Ovary (tissue), 9 donors: Measurements from ENCODE around the gene NRIP1. TPM values are rescaled to one million over a fixed set of nuclear protein-coding genes. Genes with fewer than 3 reads are reported as not detected.

Source experiments
- DNase-seq, 5 donors: peaks; one replicate each; pipeline ENCODE4 v3.0.0-alpha.2; 2019 to 2020
- H3K27ac ChIP-seq, 2 donors: fragments of 200-600 bp; one replicate each; pipeline versions ENCODE4 v1.5.1 to v1.8.0; 2019 to 2022
- H3K27me3 ChIP-seq: fragments of 200-600 bp; one replicate; pipeline ENCODE4 v1.8.0; 2022
- H3K36me3 ChIP-seq: fragments of 200-600 bp; sonication (generic); one replicate; pipeline ENCODE4 v1.5.1; 2019
- H3K4me1 ChIP-seq: one replicate; pipeline ENCODE4 v1.8.1; 2013; ENCODE audit warnings: mild to moderate bottlenecking, moderate library complexity; ENCODE audit not compliant: insufficient read depth
- H3K4me3 ChIP-seq: fragments of 200-600 bp; sonication (generic); one replicate; pipeline ENCODE4 v1.5.1; 2017
- H3K9me3 ChIP-seq, 2 donors: fragments of 200-600 bp in 1 of 2; sonication (generic) in 1 of 2; one replicate each; pipeline versions ENCODE4 v1.5.1 to v1.8.1; 2013 to 2019; ENCODE audit warnings: mild to moderate bottlenecking in 1 of 2, moderate library complexity in 1 of 2
- CTCF ChIP-seq, 3 donors: fragments of 450-650 bp in 2 of 3; fragments of 200-600 bp in 1 of 3; IDR thresholded peaks; one replicate each; pipeline versions ENCODE4 v1.5.1 to v1.8.0; 2016 to 2022; ENCODE audit warnings: antibody characterized with exemption in 3 of 3, mild to moderate bottlenecking in 1 of 3
- EP300 ChIP-seq: sonication (generic); formaldehyde crosslinking; IDR thresholded peaks from one replicate; pipeline ENCODE4 v1.6.1; 2017; ENCODE audit warnings: antibody characterized with exemption
- POLR2A ChIP-seq: fragments of 450-650 bp; IDR thresholded peaks from one replicate; pipeline ENCODE4 v1.6.1; 2017; ENCODE audit warnings: antibody characterized with exemption, mild to moderate bottlenecking, moderate library complexity
- WGBS, 3 donors: extraction: QIAGEN DNeasy Blood & Tissue Kit in 1 of 3; methylation state at CpG; one replicate each; pipeline versions ENCODE4 v1.1.5 to v1.1.7; 2013 to 2017; 5-methylcytosine and 5-hydroxymethylcytosine counted together
- intact Hi-C, 4 donors: fragments of 100-400 bp; cut with DNase I; formaldehyde crosslinking; loops; one replicate each; pipeline versions ENCODE4 v1.11.0 to v1.15.1; 2022 to 2023
- polyA plus RNA-seq, 2 donors: library from polyadenylated mRNA; stranded (reverse); fragments of 200-250 nt in 1 of 2; fragments of 350-450 nt in 1 of 2; fragmentation: Illumina TruSeq in 1 of 2; extraction: RNeasy Lipid Tissue Mini Kit (QIAGEN cat#74804) in 1 of 2; gene quantifications; one replicate each; pipeline ENCODE4 v1.2.3, GENCODE V29; 2013 to 2014
- total RNA-seq, 7 donors: library from RNA; depleted of rRNA in 2 of 7; stranded (reverse); fragments of >200 nt in 2 of 7; fragmentation: NEBNext Ultra II Directional in 3 of 7; extraction: Animal tissue kit (Norgen Biotek cat#: 25700) in 3 of 7; gene quantifications; one replicate each; pipeline versions ENCODE4 v1.1.0 to v1.2.4, GENCODE V29; 2016 to 2023
- donor health status: DM: no; HTN: no; CAD: no; lungs with moderate emphysema.
- donor health status: DM: no; HTN: no; CAD: no.
- donor health status: Bipolar disorder and iron deficiency.
- donor health status: DM: yes; HTN: yes; CAD: no.
- donor health status: DM: no; HTN: no; CAD: no.
- donor health status: DM: yes; HTN: yes; CAD: no.

The NRIP1 gene
- total and polyA plus RNA-seq, 9 donors = 9.4 to 56.6 (median 39.9) TPM

- no peak for DNase-seq
- no peaks in the 10 kb centered on the region for H3K27me3 ChIP-seq
- no peaks in the 10 kb centered on the region for H3K9me3 ChIP-seq
- WGBS, 3 donors = 66 to 77% (median 71%) methylated on average over 4 of the region's 4 CpGs
- intact Hi-C loops = no loop called here
- no peaks in the 10 kb centered on the region for H3K36me3 ChIP-seq
- H3K4me1 ChIP-seq = no peaks in the 10 kb centered on the region
- no peak overlapping the region for H3K27ac ChIP-seq
- no peak overlapping the region for H3K4me3 ChIP-seq
- TF ChIP-seq CTCF (IDR thresholded peaks at IDR 0.05) (no peak), POLR2A (no peak), EP300 (no peak)
These were observed 12.8 kb upstream of the NRIP1 start for GRCh38 chr21:15077529-15078145.

GRCh38 chr21:15076730-15077129 lies 11.9 kb upstream of the NRIP1 start:
- Histone ChIP-seq H3K36me3 (no peaks in the 10 kb centered on the region), H3K27ac (no peak overlapping the region), H3K4me3 (no peak overlapping the region), H3K27me3 (no peaks in the 10 kb centered on the region), H3K9me3 (no peaks in the 10 kb centered on the region), H3K4me1 (no peaks in the 10 kb centered on the region)
- WGBS, 3 donors = 90 to 94% (median 91%) methylated on average over 2 of the region's 2 CpGs
- TF ChIP-seq CTCF (IDR thresholded peaks at IDR 0.05) (no peak), EP300 (no peak), POLR2A (no peak)
- DNase-seq = no peak
- intact Hi-C loops = no loop called here

GRCh38 chr21:15071009-15071408 lies 6.2 kb upstream of the NRIP1 start:
- Histone ChIP-seq H3K4me3 (no peak overlapping the region), H3K36me3 (no peaks in the 10 kb centered on the region), H3K27ac (no peak overlapping the region), H3K27me3 (no peaks in the 10 kb centered on the region), H3K9me3 (no peaks in the 10 kb centered on the region), H3K4me1 (no peaks in the 10 kb centered on the region)
- TF ChIP-seq EP300 = no peak
- no peak for TF ChIP-seq POLR2A
- no peak for TF ChIP-seq CTCF (IDR thresholded peaks at IDR 0.05)
- no peak for DNase-seq
- intact Hi-C loops = no loop called here
- WGBS, 3 donors = 91 to 94% (median 93%) methylated on average over 6 of the region's 6 CpGs

GRCh38 chr21:15066123-15066575 lies 1.3 kb upstream of the NRIP1 start:
- intact Hi-C loops = loop anchor here in 2 of 4 donors (10.0 kb wide), 1 partner anchor 201 kb away; no protein-coding TSS in a partner anchor
- TF ChIP-seq POLR2A (no peak), CTCF (IDR thresholded peaks at IDR 0.05) (no peak), EP300 (no peak)
- 0 to 1% (median 0%) methylated on average over 8 of the region's 8 CpGs for WGBS, 3 donors
- Histone ChIP-seq H3K9me3 (no peaks in the 10 kb centered on the region), H3K36me3 (no peaks in the 10 kb centered on the region), H3K4me1 (no peaks in the 10 kb centered on the region), H3K27ac (peak overlapping the region; percentile 77 to 99), H3K4me3 (peak overlapping the region; percentile 84), H3K27me3 (no peaks in the 10 kb centered on the region)
- no peak for DNase-seq
